ENCODE data around the gene NHERF1. TPM values are rescaled to one million over a fixed set of nuclear protein-coding genes. Genes with fewer than 3 reads are reported as not detected.

The NHERF1 gene
- polyA plus RNA-seq, 1 donor (not counting 4 experiments of a cell fraction or from before 2014, with no cell fraction given): 45.6 TPM

- no peak overlapping the region for H2AFZ ChIP-seq (ENCODE audit: control insufficient read depth, low read length)
- no peak for DNase-seq (ENCODE audit: low read depth, low spot score)
- dilution Hi-C loops (cut with MboI; ENCODE audit: extremely low pct_ligation_motif_present, low sequenced_read_pairs): no loop called here
- no peaks in the 10 kb centered on the region for H3K4me1 ChIP-seq (ENCODE audit: control insufficient read depth, extremely low read depth, insufficient read depth, low read length)
- H3K9me3 ChIP-seq (ENCODE audit: control insufficient read depth, low read depth, low read length): no peaks in the 10 kb centered on the region
- TF ChIP-seq EZH2 (IDR thresholded peaks at IDR 0.05; ENCODE audit: low read length) (no peak), CTCF (optimal IDR thresholded peaks at IDR 0.05 in 1 of 3, IDR thresholded peaks at IDR 0.05 in 1 of 3, conservative IDR thresholded peaks at IDR 0.05 in 1 of 3; ENCODE audit: extremely low read depth in 1 of 3, insufficient read depth in 2 of 3, low read length in 3 of 3) (no peak)
- H3K79me2 ChIP-seq (ENCODE audit: control insufficient read depth, insufficient read depth, low read length): no peaks in the 10 kb centered on the region
- no peaks in the 10 kb centered on the region for H3K27me3 ChIP-seq (ENCODE audit: control insufficient read depth, extremely low read depth, insufficient read depth, low read length)
- no peak overlapping the region for H3K27ac ChIP-seq (ENCODE audit: control insufficient read depth, insufficient read depth, low read length)
- H3K4me2 ChIP-seq (ENCODE audit: control insufficient read depth, extremely low read depth, insufficient read depth, low read depth, low read length): no peak overlapping the region
- FAIRE-seq: no peak
- peaks cover 12 to 32% of the 10 kb centered on the region in 2 experiments for H3K36me3 ChIP-seq (ENCODE audit: control insufficient read depth in 2 of 2, extremely low read depth in 1 of 2, insufficient read depth in 2 of 2, low read length in 2 of 2)
- H3K9ac ChIP-seq (ENCODE audit: control insufficient read depth, extremely low read depth, insufficient read depth, low read length): no peak overlapping the region
- no peak overlapping the region for H3K4me3 ChIP-seq (ENCODE audit: control insufficient read depth in 2 of 3, extremely low read depth in 1 of 3, insufficient read depth in 2 of 3, low read depth in 1 of 3, low read length in 3 of 3)
- H4K20me1 ChIP-seq (ENCODE audit: control insufficient read depth, extremely low read depth, insufficient read depth, low read length): no peaks in the 10 kb centered on the region
- H3K9me1 ChIP-seq (ENCODE audit: control insufficient read depth, extremely low read depth, insufficient read depth, low read length): no peaks in the 10 kb centered on the region
Observed at GRCh38 chr17:74800531-74800930, 52.1 kb downstream of the NHERF1 start.

GRCh38 chr17:74801896-74802295 is 53.5 kb downstream of the NHERF1 start:
- no peak for DNase-seq (ENCODE audit: low read depth, low spot score)
- H3K36me3 ChIP-seq (ENCODE audit: control insufficient read depth in 2 of 2, extremely low read depth in 1 of 2, insufficient read depth in 2 of 2, low read length in 2 of 2): peaks cover 0 to 26% of the 10 kb centered on the region in 2 experiments
- H3K9me1 ChIP-seq (ENCODE audit: control insufficient read depth, extremely low read depth, insufficient read depth, low read length): no peaks in the 10 kb centered on the region
- no peaks in the 10 kb centered on the region for H4K20me1 ChIP-seq (ENCODE audit: control insufficient read depth, extremely low read depth, insufficient read depth, low read length)
- H3K9me3 ChIP-seq (ENCODE audit: control insufficient read depth, low read depth, low read length): no peaks in the 10 kb centered on the region
- dilution Hi-C loops (cut with MboI; ENCODE audit: extremely low pct_ligation_motif_present, low sequenced_read_pairs): no loop called here
- no peaks in the 10 kb centered on the region for H3K79me2 ChIP-seq (ENCODE audit: control insufficient read depth, insufficient read depth, low read length)
- no peak overlapping the region for H3K4me2 ChIP-seq (ENCODE audit: control insufficient read depth, extremely low read depth, insufficient read depth, low read depth, low read length)
- no peaks in the 10 kb centered on the region for H3K27me3 ChIP-seq (ENCODE audit: control insufficient read depth, extremely low read depth, insufficient read depth, low read length)
- H3K4me1 ChIP-seq (ENCODE audit: control insufficient read depth, extremely low read depth, insufficient read depth, low read length): no peaks in the 10 kb centered on the region
- no peak overlapping the region for H3K4me3 ChIP-seq (ENCODE audit: control insufficient read depth in 2 of 3, extremely low read depth in 1 of 3, insufficient read depth in 2 of 3, low read depth in 1 of 3, low read length in 3 of 3)
- H2AFZ ChIP-seq (ENCODE audit: control insufficient read depth, low read length): no peak overlapping the region
- H3K27ac ChIP-seq (ENCODE audit: control insufficient read depth, insufficient read depth, low read length): no peak overlapping the region
- no peak overlapping the region for H3K9ac ChIP-seq (ENCODE audit: control insufficient read depth, extremely low read depth, insufficient read depth, low read length)
- TF ChIP-seq CTCF (optimal IDR thresholded peaks at IDR 0.05 in 1 of 3, IDR thresholded peaks at IDR 0.05 in 1 of 3, conservative IDR thresholded peaks at IDR 0.05 in 1 of 3; ENCODE audit: extremely low read depth in 1 of 3, insufficient read depth in 2 of 3, low read length in 3 of 3) (no peak), EZH2 (IDR thresholded peaks at IDR 0.05; ENCODE audit: low read length) (no peak)
- FAIRE-seq: no peak
